GM18909 (cell line): ENCODE measurements around the gene STK25.
"Not testable (repeated sequence)": the region's sequence is repeated elsewhere in the genome, so short reads cannot be mapped to it uniquely, and the experiment has no call there.

Source experiments
- ATAC-seq: cut with Tn5 transposase; IDR thresholded peaks from one replicate; pipeline ENCODE4 v1.9.1; 2021; ENCODE audit warnings: mild to moderate bottlenecking; ENCODE audit not compliant: unreplicated experiment, poor library complexity

The STK25 gene

DNA sequence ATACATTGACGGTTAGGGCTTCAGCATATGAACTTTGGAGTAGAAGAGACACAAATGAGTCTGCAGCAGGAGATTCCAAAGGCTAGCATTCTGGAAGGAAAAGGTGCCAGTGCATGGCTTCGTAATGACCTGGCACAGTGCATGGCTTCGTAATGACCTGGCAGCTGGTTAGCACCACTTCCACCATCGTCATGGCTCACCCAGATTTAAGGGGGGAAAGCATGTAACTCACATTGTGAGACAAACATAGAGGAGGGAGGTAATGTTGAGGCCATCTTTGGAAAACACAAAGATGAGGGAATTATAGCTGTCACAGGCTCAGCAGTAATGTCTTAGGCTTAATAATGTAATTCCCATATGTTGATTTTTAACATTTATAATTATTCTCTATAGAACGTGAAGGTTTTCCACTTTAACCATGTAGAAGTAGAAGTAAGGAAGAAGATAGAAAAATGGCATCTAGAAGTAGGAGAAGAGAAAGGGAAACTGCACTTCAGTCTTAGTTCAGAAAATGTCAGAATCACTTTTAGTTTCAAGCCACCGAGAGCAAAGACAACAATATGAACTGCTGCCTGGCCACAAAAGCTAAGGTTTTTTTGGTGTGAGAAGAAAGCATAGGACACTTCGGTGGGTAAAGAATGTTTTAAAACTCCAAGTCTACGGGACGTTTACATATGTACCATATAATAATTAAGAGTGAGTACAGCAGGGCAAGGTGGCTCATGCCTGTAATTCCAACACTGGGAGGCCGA, 6.8 kb upstream of the STK25 start:
- peak; percentile 59 for ATAC-seq

DNA sequence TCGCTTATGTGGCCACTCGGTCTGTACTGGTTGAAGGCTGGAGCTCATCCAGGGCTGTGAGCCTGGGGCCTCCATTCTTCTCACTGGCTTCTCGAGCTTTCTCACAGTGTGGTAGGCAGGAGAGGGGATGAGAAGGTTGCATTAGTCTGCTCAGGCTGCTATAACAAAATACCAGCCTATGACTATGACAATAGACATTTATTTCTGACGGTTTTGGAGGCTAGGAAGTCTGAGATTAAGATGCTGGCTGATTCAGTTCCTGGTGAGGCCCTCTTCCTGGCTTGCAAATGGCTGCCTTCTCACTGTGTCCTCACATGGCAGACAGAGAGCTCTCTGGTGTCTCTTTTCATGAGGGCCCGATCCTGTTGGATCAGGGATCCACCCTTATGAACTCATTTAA, 6.2 kb upstream of the STK25 start:
- no peak for ATAC-seq

DNA sequence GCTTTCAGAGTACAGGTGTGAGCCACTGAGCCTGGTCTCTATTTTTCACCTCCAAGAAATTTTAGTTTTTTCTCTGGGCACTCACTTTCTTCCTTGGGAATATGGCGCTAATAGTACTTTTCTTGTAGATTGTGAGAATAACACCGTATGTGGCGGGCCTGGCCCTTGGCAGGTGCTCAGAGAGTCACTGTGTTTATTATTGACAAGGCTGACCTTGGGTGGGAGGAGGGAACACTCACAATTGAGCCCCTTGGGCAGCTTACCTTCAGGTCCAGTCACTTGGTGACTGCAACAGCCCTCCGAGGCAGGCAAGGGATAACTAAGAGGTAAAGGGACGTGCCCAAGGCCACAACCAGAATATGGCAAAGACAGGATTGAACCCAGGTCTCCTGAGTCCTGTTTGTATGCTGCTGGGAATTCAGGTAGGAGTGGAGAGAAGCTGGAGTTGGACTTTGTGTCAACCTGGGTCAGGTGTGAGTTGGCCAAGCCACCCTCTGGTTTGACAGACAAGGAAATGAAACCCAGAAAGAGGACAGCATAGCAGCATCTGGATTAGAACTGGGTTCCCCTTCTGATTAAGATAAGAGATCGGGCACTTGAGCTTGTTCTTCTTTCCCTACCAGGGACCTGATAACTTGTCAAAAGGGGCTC, 2.8 kb upstream of the STK25 start:
- ATAC-seq = no peak

GRCh38 chr2:241509155-241509784, 886 bp upstream of the STK25 start:
- ATAC-seq = no peak

DNA sequence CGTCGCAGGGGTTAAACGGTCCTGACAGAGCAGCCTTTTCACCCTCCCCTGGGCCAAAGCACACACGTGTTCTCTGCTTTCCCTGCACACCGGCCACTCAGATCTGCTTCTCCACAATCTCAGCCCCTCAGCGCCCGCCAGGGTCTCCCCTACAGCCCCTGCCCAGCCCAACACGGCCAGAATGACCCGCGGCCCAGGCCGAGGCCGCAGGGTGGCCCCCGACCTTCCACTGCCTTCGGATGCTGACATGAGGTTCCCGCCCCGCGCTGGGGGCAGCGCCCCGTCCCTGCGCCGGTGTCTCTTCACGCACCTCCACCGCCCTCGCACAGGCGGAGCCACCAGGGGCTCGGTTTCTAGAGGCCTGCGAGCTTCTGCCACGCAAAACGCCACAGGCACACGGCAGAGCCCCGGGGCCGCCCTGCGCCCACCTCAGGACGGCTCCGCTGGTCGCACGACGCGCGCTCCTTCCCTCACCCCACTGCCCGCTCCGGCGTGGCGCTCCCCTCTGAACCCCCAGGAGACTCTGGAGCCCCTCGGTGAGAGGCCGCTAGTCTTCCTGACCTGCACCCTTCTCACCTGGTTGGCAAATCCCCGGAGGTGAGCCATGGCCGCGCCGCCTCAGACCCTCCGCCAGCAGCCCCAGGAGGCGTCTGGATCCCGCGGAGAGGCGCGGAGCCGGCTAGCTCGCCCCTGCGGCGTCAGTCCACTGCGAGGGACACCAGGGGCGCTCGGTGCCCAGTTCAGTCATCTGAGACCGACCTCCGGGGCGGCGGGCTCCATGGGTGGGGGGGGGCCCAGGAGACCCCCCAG, 749 bp downstream of the STK25 start:
- peak; percentile 17 for ATAC-seq

DNA sequence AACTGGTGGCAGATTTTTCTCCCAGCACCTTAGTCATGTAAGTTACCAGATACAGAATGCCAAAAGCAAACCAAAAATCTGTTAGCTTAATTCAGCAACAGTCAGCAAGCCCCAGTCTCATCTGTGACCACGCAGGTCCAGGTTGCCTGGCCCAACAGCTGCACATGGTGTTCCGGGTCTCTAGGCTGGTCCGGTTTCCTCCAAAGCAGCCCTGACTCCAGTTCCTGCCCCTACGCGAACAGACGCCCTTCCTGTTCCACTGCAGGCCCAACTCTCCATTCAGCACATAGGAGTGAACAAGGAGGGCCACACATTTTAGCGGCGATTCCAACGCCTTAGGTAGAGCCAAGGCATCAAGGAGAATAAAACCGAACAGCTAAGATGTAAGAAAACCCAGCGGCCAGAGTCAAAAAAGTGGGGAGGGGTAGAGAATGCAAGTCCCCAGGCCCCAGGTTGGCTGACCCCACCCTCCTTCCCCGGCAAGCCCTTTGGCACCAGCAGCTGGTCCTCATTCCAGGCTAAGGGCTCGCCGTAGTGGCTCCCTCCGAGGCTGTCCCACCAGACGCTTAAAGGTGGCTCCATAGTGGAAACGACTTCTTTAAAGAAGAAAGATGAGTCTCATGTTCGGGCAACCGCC, 1.5 kb downstream of the STK25 start:
- no peak for ATAC-seq

DNA sequence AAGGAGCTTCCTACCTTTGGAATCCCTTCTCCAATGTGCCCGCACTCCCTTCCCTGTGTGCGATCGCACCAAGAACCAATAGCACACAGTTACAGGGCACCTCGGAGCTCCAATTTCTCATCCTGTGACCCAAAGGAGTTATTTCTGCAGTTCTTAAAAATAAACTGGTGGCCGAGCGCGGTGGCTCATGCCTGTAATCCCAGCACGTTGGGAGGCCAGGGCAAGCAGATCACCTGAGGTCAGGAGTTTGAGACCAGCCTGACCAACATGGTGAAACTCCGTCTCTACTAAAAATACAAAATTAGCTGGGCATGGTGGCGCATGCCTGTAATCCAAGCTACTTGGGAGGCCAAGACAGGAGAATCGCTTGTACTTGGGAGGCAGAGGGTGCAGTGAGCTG, 2.1 kb downstream of the STK25 start:
- not testable (repeated sequence) for ATAC-seq

GRCh38 chr2:241505781-241506201, 2.6 kb downstream of the STK25 start:
- no peak for ATAC-seq

GRCh38 chr2:241505086-241505780, 3.2 kb downstream of the STK25 start:
- no peak for ATAC-seq

DNA sequence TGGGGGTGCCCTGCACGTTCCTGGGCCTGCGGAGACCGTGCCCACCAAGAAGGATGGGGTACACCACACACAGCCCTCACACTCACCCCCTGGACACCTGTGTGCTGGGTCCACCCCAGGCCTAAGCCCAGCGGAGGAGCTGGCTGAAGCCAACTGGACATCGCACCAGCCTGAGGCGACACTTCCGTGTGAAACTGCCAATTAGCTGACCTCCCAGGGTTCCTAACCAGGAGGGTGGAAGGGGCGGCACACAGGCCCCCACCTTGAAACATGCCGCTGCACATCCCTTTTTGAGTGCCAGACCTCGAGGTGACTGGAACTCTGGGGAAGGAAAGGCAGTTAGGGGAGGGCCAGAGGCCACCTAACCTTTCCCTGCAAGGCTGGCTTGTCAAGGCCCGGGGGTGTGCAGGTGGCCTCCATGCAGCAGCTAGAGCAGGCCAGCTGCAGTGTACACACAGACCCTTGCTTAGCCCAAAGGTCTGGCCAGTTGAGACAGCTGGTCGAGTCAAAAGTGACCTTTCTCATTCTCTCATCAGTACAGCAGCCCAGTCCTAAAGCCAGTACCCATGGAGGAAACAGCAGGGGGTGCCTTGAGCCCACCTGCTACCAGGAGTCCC, 4.5 kb downstream of the STK25 start:
- ATAC-seq = no peak

- no peak for ATAC-seq
Measured at GRCh38 chr2:241502281-241502680, 6.1 kb downstream of the STK25 start.

- no peak for ATAC-seq
Measured at GRCh38 chr2:241501551-241501950, 6.8 kb downstream of the STK25 start.

GRCh38 chr2:241501099-241501541, 7.3 kb downstream of the STK25 start:
- ATAC-seq = no peak

- no peak for ATAC-seq
Measured at GRCh38 chr2:241500431-241500975, 7.9 kb downstream of the STK25 start.

- no peak for ATAC-seq
Measured at GRCh38 chr2:241500016-241500415, 8.4 kb downstream of the STK25 start.

- ATAC-seq = no peak
Measured at GRCh38 chr2:241499146-241499965, 9.0 kb downstream of the STK25 start.

- no peak for ATAC-seq
Measured at GRCh38 chr2:241498115-241499070, 10.0 kb downstream of the STK25 start.
